Activated CD8-positive, alpha-beta memory T cell treated with anti-CD3 and anti-CD28 coated beads, Interleukin-2, amount 10 ng/mL, durations not matched to agents 7 days and 5 days (primary cell): ENCODE data around the gene TPRG1L. TPM values are rescaled to one million over a fixed set of nuclear protein-coding genes. Genes with fewer than 3 reads are reported as not detected.
"Not testable (repeated sequence)": the region's sequence is repeated elsewhere in the genome, so short reads cannot be mapped to it uniquely, and the experiment has no call there.

Experiments
- ATAC-seq: fragments of 150-1000 bp; cut with Tn5 transposase; one replicate; pipeline ENCODE4 v1.10.0; 2021; ENCODE audit warnings: moderate library complexity
- CTCF ChIA-PET: fragments of 350-600 bp; sonication (Branson Sonifier 250); formaldehyde crosslinking; loops from one replicate; lab custom pipeline; 2021; ENCODE audit warnings: antibody characterized with exemption; lab: Charles Lee
- DNase-seq: peaks from one replicate; pipeline ENCODE4 v3.0.0-alpha.2; 2020
- H3K27ac Mint-ChIP-seq: one replicate; pipeline ENCODE4 v1.8.0; 2021; ENCODE audit warnings: mild to moderate bottlenecking, mixed read lengths
- H3K27me3 Mint-ChIP-seq: one replicate; pipeline ENCODE4 v1.8.0; 2021; ENCODE audit warnings: mixed read lengths
- H3K36me3 Mint-ChIP-seq: one replicate; pipeline ENCODE4 v1.8.0; 2021; ENCODE audit warnings: mild to moderate bottlenecking, mixed read lengths
- H3K4me1 Mint-ChIP-seq: one replicate; pipeline ENCODE4 v1.8.0; 2021; ENCODE audit warnings: mixed read lengths
- H3K4me3 Mint-ChIP-seq: one replicate; pipeline ENCODE4 v1.8.0; 2021; ENCODE audit warnings: mild to moderate bottlenecking, moderate library complexity, mixed read lengths
- H3K9me3 Mint-ChIP-seq: one replicate; pipeline ENCODE4 v1.8.0; 2022; ENCODE audit warnings: low read depth, mixed read lengths
- total RNA-seq, 2 experiments: library from RNA; stranded (reverse); gene quantifications; one replicate each; pipeline ENCODE4 v1.2.3, GENCODE V29; 2021

Gene TPRG1L
- total RNA-seq, 2 experiments from 2014 or later, result 8.6 to 13.2 TPM

GRCh38 chr1:3618881-3619671 is 5.7 kb upstream of the TPRG1L start:
- Mint-ChIP-seq H3K27ac (no peak overlapping the region), H3K4me3 (no peak overlapping the region)

GRCh38 chr1:3620708-3621107 is 4.1 kb upstream of the TPRG1L start:
- Mint-ChIP-seq H3K27me3 (no peaks in the 10 kb centered on the region), H3K4me3 (no peak overlapping the region), H3K9me3 (no peaks in the 10 kb centered on the region), H3K36me3 (peaks cover 2% of the 10 kb centered on the region), H3K4me1 (peaks cover 19% of the 10 kb centered on the region), H3K27ac (no peak overlapping the region)
- ATAC-seq, result no peak
- DNase-seq, result no peak
- CTCF ChIA-PET, result interaction anchor here (1.0 to 5.4 kb wide), 13 partner anchors 11 to 168 kb away, joined by 3 to 66 read pairs (median 5); no protein-coding TSS in a partner anchor

More at GRCh38 chr1:3618881-3619671, 5.7 kb upstream of the TPRG1L start:
- DNase-seq (peak; percentile 78), ATAC-seq (peak; percentile 87)
- H3K36me3 Mint-ChIP-seq, result no peaks in the 10 kb centered on the region
- H3K27me3 Mint-ChIP-seq, result peaks cover 6% of the 10 kb centered on the region
- peaks cover 15% of the 10 kb centered on the region for H3K4me1 Mint-ChIP-seq
- CTCF ChIA-PET, result interaction anchor here (0.7 to 5.4 kb wide), 27 partner anchors 10 to 166 kb away, joined by 3 to 66 read pairs (median 4); partner anchors contain the start of gene WRAP73
- no peaks in the 10 kb centered on the region for H3K9me3 Mint-ChIP-seq

GRCh38 chr1:3621151-3621671 is 3.6 kb upstream of the TPRG1L start:
- not testable (repeated sequence) for H3K36me3 Mint-ChIP-seq, H3K4me3 Mint-ChIP-seq, H3K9me3 Mint-ChIP-seq, H3K27ac Mint-ChIP-seq, ATAC-seq, H3K27me3 Mint-ChIP-seq, DNase-seq
- CTCF ChIA-PET, result interaction anchor here (1.0 to 5.4 kb wide), 8 partner anchors 28 to 168 kb away, joined by 3 to 66 read pairs (median 5); no protein-coding TSS in a partner anchor
- H3K4me1 Mint-ChIP-seq, result peaks cover 22% of the 10 kb centered on the region

GRCh38 chr1:3622102-3622501 is 2.7 kb upstream of the TPRG1L start:
- not testable (repeated sequence) for H3K36me3 Mint-ChIP-seq, ATAC-seq, H3K27ac Mint-ChIP-seq, H3K27me3 Mint-ChIP-seq, DNase-seq, H3K9me3 Mint-ChIP-seq, H3K4me3 Mint-ChIP-seq
- peaks cover 22% of the 10 kb centered on the region for H3K4me1 Mint-ChIP-seq
- CTCF ChIA-PET, result interaction anchor here (1.1 to 5.4 kb wide), 6 partner anchors 27 to 169 kb away, joined by 3 to 66 read pairs (median 27); no protein-coding TSS in a partner anchor

- H3K27ac Mint-ChIP-seq, result peak overlapping the region; percentile 32
- peaks cover 22% of the 10 kb centered on the region for H3K4me1 Mint-ChIP-seq
- H3K36me3 Mint-ChIP-seq, result peaks cover 3% of the 10 kb centered on the region
- CTCF ChIA-PET, result interaction anchor here (0.9 to 5.4 kb wide), 6 partner anchors 9 to 171 kb away, joined by 3 to 66 read pairs (median 4); no protein-coding TSS in a partner anchor
- H3K4me3 Mint-ChIP-seq, result peak overlapping the region; percentile 86
- no peaks in the 10 kb centered on the region for H3K27me3 Mint-ChIP-seq
- DNase-seq, result no peak
- no peaks in the 10 kb centered on the region for H3K9me3 Mint-ChIP-seq
- ATAC-seq, result no peak
Measured at GRCh38 chr1:3623441-3624199, 1.2 kb upstream of the TPRG1L start.

GRCh38 chr1:3625151-3625907 is 514 bp downstream of the TPRG1L start:
- peaks cover 3% of the 10 kb centered on the region for H3K36me3 Mint-ChIP-seq
- DNase-seq (peak; percentile 53), ATAC-seq (peak; percentile 18)
- H3K27me3 Mint-ChIP-seq, result no peaks in the 10 kb centered on the region
- CTCF ChIA-PET, result interaction anchor here (0.9 to 1.1 kb wide), 3 partner anchors 24 to 134 kb away, joined by 3 read pairs; no protein-coding TSS in a partner anchor
- H3K27ac Mint-ChIP-seq, result peak overlapping the region; percentile 11
- peaks cover 21% of the 10 kb centered on the region for H3K4me1 Mint-ChIP-seq
- peak overlapping the region; percentile 86 for H3K4me3 Mint-ChIP-seq
- no peaks in the 10 kb centered on the region for H3K9me3 Mint-ChIP-seq

GRCh38 chr1:3626025-3626424 is 1.2 kb downstream of the TPRG1L start:
- Mint-ChIP-seq H3K36me3 (peaks cover 3% of the 10 kb centered on the region), H3K27me3 (no peaks in the 10 kb centered on the region), H3K4me3 (peak overlapping the region; percentile 86), H3K4me1 (peaks cover 22% of the 10 kb centered on the region), H3K27ac (peak overlapping the region; percentile 11), H3K9me3 (no peaks in the 10 kb centered on the region)
- ATAC-seq, result no peak
- CTCF ChIA-PET, result interaction anchor here (0.9 to 1.1 kb wide), 3 partner anchors 23 to 135 kb away, joined by 3 read pairs; no protein-coding TSS in a partner anchor
- DNase-seq, result no peak

- CTCF ChIA-PET, result interaction anchor here (0.8 to 4.4 kb wide), 3 partner anchors 8 to 175 kb away, joined by 3 to 24 read pairs (median 6); no protein-coding TSS in a partner anchor
- ATAC-seq, result no peak
- DNase-seq, result no peak
- Mint-ChIP-seq H3K36me3 (peaks cover 3% of the 10 kb centered on the region), H3K27me3 (no peaks in the 10 kb centered on the region), H3K9me3 (no peaks in the 10 kb centered on the region), H3K27ac (no peak overlapping the region), H3K4me3 (no peak overlapping the region), H3K4me1 (peaks cover 22% of the 10 kb centered on the region)
Measured at GRCh38 chr1:3627515-3628253, 2.9 kb downstream of the TPRG1L start.

GRCh38 chr1:3628445-3628844 is 3.6 kb downstream of the TPRG1L start:
- Mint-ChIP-seq H3K9me3 (no peaks in the 10 kb centered on the region), H3K4me3 (no peak overlapping the region), H3K27me3 (no peaks in the 10 kb centered on the region), H3K4me1 (peaks cover 18% of the 10 kb centered on the region), H3K36me3 (peaks cover 3% of the 10 kb centered on the region), H3K27ac (no peak overlapping the region)
- DNase-seq, result no peak
- CTCF ChIA-PET, result interaction anchor here (0.8 to 4.4 kb wide), 3 partner anchors 9 to 176 kb away, joined by 3 to 24 read pairs (median 6); no protein-coding TSS in a partner anchor
- ATAC-seq, result no peak

- no peak overlapping the region for H3K4me3 Mint-ChIP-seq
- peaks cover 4% of the 10 kb centered on the region for H3K36me3 Mint-ChIP-seq
- CTCF ChIA-PET, result interaction anchor here (0.6 to 4.4 kb wide), 5 partner anchors 10 to 92 kb away, joined by 3 to 24 read pairs (median 3); no protein-coding TSS in a partner anchor
- peaks cover 10% of the 10 kb centered on the region for H3K4me1 Mint-ChIP-seq
- H3K27me3 Mint-ChIP-seq, result no peaks in the 10 kb centered on the region
- ATAC-seq (no peak), DNase-seq (no peak)
- no peaks in the 10 kb centered on the region for H3K9me3 Mint-ChIP-seq
- no peak overlapping the region for H3K27ac Mint-ChIP-seq
Measured at GRCh38 chr1:3629561-3630160, 4.8 kb downstream of the TPRG1L start.

- DNase-seq, result no peak
- ATAC-seq, result no peak
- Mint-ChIP-seq H3K9me3 (no peaks in the 10 kb centered on the region), H3K36me3 (peaks cover 6% of the 10 kb centered on the region), H3K27ac (no peak overlapping the region), H3K4me3 (no peak overlapping the region), H3K27me3 (no peaks in the 10 kb centered on the region), H3K4me1 (peaks cover 9% of the 10 kb centered on the region)
- CTCF ChIA-PET, result interaction anchor here (0.6 to 4.4 kb wide), 5 partner anchors 11 to 91 kb away, joined by 3 to 24 read pairs (median 3); no protein-coding TSS in a partner anchor
Measured at GRCh38 chr1:3630161-3630611, 5.4 kb downstream of the TPRG1L start.
